Neural cell (in vitro differentiated cells): ENCODE results near the gene COG8.

Source experiments
- CTCF ChIP-seq: fragments of 450-650 bp; IDR thresholded peaks from 2 replicates; pipeline ENCODE4 v1.5.1; 2014; ENCODE audit warnings: antibody characterized with exemption, mild to moderate bottlenecking, moderate library complexity; ENCODE audit not compliant: poor library complexity, severe bottlenecking
- MXI1 ChIP-seq: fragments of 450-650 bp; conservative IDR thresholded peaks from 2 replicates; pipeline ENCODE4 v1.6.1; 2014; ENCODE audit warnings: antibody characterized with exemption, mild to moderate bottlenecking; ENCODE audit not compliant: poor library complexity, severe bottlenecking
- RAD21 ChIP-seq: fragments of 450-650 bp; conservative IDR thresholded peaks from 2 replicates; pipeline ENCODE4 v1.6.1; 2014; ENCODE audit warnings: antibody characterized with exemption, mild to moderate bottlenecking, moderate library complexity

DNA sequence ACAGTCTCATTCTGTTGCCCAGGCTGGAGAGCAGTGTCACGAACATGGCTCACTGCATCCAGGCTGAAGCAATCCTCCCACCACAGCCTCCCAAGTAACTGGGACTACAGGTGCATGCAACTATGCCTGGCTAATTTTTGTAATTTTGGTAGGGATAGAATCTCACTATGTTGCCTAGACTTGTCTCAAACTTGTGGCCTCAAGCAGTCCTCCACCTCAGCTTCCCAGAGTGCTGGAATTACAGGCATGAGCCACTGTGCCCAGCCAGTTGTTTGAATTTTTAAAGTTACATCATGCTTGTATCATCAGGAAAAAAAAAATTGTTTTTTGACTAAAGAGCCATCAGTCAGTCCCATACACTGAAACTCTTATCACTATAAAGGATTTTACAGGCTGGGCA is 45.3 kb downstream of the COG8 start:
- TF ChIP-seq CTCF (no peak), MXI1 (no peak), RAD21 (no peak)
